K562 (cell line): ENCODE results near the gene FRYL.

Experiments used
- TF ChIP-seq, protein P1 (sequence below), 2 experiments: fragments of 450-650 bp; formaldehyde crosslinking in 1 of 2; IDR thresholded peaks; 2 replicates each; pipeline versions ENCODE4 v1.4.0 to v1.6.1; 2014 to 2020; ENCODE audit warnings: mild to moderate bottlenecking in 2 of 2, borderline replicate concordance in 1 of 2, low read depth in 1 of 2
- TF ChIP-seq, protein P2 (sequence below): fragments of 200-400 bp; formaldehyde crosslinking; IDR thresholded peaks from 2 replicates; pipeline ENCODE4 v1.6.1; 2017; ENCODE audit warnings: mild to moderate bottlenecking, low read depth, low read length, moderate library complexity
- TF ChIP-seq, protein P3 (sequence below), 3 experiments: IDR thresholded peaks in 2 of 3; conservative IDR thresholded peaks in 1 of 3; 2 replicates each; pipeline ENCODE4 v1.5.1; 2011 to 2012; ENCODE audit warnings: low read length in 3 of 3, mild to moderate bottlenecking in 3 of 3, control low read depth in 2 of 3, improper control_type of control experiment in 1 of 3, inconsistent platforms in 1 of 3, low read depth in 1 of 3, mixed read lengths in 1 of 3, moderate library complexity in 1 of 3; ENCODE audit not compliant: insufficient read depth in 2 of 3

DNA sequence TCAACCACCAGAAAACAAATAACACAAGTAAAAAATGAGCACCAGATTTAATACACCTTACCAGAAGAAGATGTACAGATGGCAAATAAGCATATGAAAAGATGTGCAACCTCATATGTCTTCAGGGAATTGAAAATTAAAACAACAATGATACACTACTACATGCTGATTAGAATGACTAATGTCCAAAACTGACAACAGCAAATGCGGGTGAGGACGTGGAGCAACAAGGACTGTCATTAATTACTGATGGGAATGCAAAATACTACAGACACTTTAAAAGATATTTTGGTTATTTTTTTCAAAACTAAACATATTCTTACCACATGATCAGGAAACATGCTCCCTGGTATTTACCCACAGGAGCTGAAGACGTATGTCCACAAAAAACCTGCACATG is 140.3 kb downstream of the FRYL start:
- TF ChIP-seq, protein P1, sequence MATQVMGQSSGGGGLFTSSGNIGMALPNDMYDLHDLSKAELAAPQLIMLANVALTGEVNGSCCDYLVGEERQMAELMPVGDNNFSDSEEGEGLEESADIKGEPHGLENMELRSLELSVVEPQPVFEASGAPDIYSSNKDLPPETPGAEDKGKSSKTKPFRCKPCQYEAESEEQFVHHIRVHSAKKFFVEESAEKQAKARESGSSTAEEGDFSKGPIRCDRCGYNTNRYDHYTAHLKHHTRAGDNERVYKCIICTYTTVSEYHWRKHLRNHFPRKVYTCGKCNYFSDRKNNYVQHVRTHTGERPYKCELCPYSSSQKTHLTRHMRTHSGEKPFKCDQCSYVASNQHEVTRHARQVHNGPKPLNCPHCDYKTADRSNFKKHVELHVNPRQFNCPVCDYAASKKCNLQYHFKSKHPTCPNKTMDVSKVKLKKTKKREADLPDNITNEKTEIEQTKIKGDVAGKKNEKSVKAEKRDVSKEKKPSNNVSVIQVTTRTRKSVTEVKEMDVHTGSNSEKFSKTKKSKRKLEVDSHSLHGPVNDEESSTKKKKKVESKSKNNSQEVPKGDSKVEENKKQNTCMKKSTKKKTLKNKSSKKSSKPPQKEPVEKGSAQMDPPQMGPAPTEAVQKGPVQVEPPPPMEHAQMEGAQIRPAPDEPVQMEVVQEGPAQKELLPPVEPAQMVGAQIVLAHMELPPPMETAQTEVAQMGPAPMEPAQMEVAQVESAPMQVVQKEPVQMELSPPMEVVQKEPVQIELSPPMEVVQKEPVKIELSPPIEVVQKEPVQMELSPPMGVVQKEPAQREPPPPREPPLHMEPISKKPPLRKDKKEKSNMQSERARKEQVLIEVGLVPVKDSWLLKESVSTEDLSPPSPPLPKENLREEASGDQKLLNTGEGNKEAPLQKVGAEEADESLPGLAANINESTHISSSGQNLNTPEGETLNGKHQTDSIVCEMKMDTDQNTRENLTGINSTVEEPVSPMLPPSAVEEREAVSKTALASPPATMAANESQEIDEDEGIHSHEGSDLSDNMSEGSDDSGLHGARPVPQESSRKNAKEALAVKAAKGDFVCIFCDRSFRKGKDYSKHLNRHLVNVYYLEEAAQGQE (IDR thresholded peaks at IDR 0.05; ENCODE audit: borderline replicate concordance) = no peak
- TF ChIP-seq, protein P1 (CRISPR knock-in tag; IDR thresholded peaks at IDR 0.05; ENCODE audit: low read depth) = no peak
- TF ChIP-seq, protein P2, sequence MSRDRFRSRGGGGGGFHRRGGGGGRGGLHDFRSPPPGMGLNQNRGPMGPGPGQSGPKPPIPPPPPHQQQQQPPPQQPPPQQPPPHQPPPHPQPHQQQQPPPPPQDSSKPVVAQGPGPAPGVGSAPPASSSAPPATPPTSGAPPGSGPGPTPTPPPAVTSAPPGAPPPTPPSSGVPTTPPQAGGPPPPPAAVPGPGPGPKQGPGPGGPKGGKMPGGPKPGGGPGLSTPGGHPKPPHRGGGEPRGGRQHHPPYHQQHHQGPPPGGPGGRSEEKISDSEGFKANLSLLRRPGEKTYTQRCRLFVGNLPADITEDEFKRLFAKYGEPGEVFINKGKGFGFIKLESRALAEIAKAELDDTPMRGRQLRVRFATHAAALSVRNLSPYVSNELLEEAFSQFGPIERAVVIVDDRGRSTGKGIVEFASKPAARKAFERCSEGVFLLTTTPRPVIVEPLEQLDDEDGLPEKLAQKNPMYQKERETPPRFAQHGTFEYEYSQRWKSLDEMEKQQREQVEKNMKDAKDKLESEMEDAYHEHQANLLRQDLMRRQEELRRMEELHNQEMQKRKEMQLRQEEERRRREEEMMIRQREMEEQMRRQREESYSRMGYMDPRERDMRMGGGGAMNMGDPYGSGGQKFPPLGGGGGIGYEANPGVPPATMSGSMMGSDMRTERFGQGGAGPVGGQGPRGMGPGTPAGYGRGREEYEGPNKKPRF = no peak
- TF ChIP-seq, protein P3, sequence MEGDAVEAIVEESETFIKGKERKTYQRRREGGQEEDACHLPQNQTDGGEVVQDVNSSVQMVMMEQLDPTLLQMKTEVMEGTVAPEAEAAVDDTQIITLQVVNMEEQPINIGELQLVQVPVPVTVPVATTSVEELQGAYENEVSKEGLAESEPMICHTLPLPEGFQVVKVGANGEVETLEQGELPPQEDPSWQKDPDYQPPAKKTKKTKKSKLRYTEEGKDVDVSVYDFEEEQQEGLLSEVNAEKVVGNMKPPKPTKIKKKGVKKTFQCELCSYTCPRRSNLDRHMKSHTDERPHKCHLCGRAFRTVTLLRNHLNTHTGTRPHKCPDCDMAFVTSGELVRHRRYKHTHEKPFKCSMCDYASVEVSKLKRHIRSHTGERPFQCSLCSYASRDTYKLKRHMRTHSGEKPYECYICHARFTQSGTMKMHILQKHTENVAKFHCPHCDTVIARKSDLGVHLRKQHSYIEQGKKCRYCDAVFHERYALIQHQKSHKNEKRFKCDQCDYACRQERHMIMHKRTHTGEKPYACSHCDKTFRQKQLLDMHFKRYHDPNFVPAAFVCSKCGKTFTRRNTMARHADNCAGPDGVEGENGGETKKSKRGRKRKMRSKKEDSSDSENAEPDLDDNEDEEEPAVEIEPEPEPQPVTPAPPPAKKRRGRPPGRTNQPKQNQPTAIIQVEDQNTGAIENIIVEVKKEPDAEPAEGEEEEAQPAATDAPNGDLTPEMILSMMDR (IDR thresholded peaks at IDR 0.05 in 2 of 3, conservative IDR thresholded peaks at IDR 0.05 in 1 of 3; ENCODE audit: insufficient read depth in 2 of 3, low read depth in 1 of 3, low read length in 3 of 3) = no peak
